Brain microvascular endothelial cell (primary cell): ENCODE data around the gene YLPM1.

Source experiments
- DNase-seq: peaks from one replicate; pipeline ENCODE4 v3.0.0-alpha.2; 2020
- H3K27ac ChIP-seq: fragments of 250-450 bp; sonication (Bioruptor Pico); 2 replicates; pipeline ENCODE4 v1.5.1; 2020; ENCODE audit warnings: mild to moderate bottlenecking, moderate library complexity
- H3K27me3 ChIP-seq: fragments of 250-450 bp; sonication (Bioruptor Pico); replicated peaks from 2 replicates; pipeline ENCODE4 v1.5.1; 2020; ENCODE audit warnings: mild to moderate bottlenecking
- H3K36me3 ChIP-seq: fragments of 250-450 bp; sonication (Bioruptor Pico); replicated peaks from 2 replicates; pipeline ENCODE4 v1.5.1; 2020; ENCODE audit warnings: mild to moderate bottlenecking
- H3K4me3 ChIP-seq: 2 replicates; pipeline ENCODE4 v1.5.1; 2011; ENCODE audit warnings: low read depth, mild to moderate bottlenecking, control low read depth, low read length, moderate library complexity
- CTCF ChIP-seq: IDR thresholded peaks from 2 replicates; pipeline ENCODE4 v1.5.1; 2011; ENCODE audit warnings: low read depth, mild to moderate bottlenecking, moderate library complexity, low read length, control low read depth, inconsistent platforms; ENCODE audit errors: missing control alignments
- in situ Hi-C: cut with HindIII; loops from 2 replicates; pipeline ENCODE4 v1.10.0; 2017; ENCODE audit warnings: low sequenced_read_pairs, low pct_ligation_motif_present

The YLPM1 gene

GRCh38 chr14:74826574-74826973 lies 63.5 kb downstream of the YLPM1 start:
- no peak for DNase-seq
- no peak overlapping the region for H3K4me3 ChIP-seq
- H3K27me3 ChIP-seq: no peaks in the 10 kb centered on the region
- in situ Hi-C loops: no loop called here
- peaks cover 14% of the 10 kb centered on the region for H3K36me3 ChIP-seq
- H3K27ac ChIP-seq: no peak overlapping the region
- no peak for TF ChIP-seq CTCF

GRCh38 chr14:74829251-74829650 lies 66.1 kb downstream of the YLPM1 start:
- Histone ChIP-seq H3K36me3 (peaks cover 10% of the 10 kb centered on the region), H3K27ac (no peak overlapping the region), H3K27me3 (no peaks in the 10 kb centered on the region), H3K4me3 (no peak overlapping the region)
- TF ChIP-seq CTCF: no peak
- in situ Hi-C loops: no loop called here
- no peak for DNase-seq

DNA sequence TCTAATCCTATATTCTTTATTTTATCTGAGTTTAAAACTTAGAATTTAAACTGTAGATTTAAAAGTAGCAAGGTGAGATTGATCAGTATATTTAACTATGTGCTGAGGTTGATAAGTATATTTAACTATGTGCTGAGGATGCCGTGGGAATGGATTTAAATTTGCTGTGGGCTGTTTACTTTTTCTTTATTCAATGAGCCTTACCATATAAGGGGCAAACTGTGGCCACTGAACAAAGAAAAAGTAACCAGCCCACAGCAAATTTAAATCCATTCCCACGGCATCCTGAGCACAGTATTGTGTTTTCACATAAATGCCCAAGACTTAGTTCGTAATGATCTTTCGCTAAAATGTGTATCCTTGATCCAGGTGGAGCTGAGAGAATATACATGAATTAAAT lies 69.7 kb downstream of the YLPM1 start:
- Histone ChIP-seq H3K36me3 (peaks cover 10% of the 10 kb centered on the region), H3K27me3 (no peaks in the 10 kb centered on the region), H3K27ac (no peak overlapping the region), H3K4me3 (no peak overlapping the region)
- no peak for DNase-seq
- in situ Hi-C loops: no loop called here
- TF ChIP-seq CTCF: no peak

DNA sequence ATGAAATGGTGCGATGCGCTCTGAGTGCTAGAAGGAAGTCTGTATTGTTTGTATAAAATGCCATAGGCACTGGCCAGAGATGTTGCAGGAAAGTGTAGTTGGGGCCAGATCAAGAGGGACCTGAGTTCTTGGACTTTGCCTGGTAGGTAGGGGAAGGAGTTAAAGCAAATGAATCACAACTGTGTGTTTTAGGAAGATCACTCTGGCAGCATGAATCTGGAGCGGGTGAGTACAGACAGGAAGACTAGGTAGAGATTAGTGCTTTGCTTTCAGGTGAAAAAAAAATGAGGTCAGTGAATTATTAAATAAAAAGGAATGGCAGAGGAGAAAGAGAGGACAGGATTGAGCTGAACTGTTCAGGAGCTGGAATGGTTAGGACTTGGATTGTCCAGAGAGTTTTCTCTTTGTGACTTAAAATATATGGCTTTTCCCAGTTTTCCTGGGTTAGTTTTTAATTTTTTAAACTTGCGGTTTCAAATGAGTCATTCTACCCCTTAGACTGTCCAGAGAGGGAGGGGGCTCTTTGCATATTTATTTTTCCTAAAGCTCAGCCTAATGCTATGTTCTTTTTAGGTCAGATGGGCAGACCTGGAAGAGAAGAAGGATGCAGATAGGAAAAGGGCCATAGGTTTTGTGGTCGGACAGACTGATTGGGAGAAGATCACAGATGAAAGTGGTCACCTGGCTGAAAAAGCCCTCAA lies 71.7 kb downstream of the YLPM1 start:
- DNase-seq: no peak
- Histone ChIP-seq H3K36me3 (peaks cover 3% of the 10 kb centered on the region), H3K27ac (no peak overlapping the region), H3K4me3 (no peak overlapping the region), H3K27me3 (no peaks in the 10 kb centered on the region)
- in situ Hi-C loops: no loop called here
- no peak for TF ChIP-seq CTCF

DNA sequence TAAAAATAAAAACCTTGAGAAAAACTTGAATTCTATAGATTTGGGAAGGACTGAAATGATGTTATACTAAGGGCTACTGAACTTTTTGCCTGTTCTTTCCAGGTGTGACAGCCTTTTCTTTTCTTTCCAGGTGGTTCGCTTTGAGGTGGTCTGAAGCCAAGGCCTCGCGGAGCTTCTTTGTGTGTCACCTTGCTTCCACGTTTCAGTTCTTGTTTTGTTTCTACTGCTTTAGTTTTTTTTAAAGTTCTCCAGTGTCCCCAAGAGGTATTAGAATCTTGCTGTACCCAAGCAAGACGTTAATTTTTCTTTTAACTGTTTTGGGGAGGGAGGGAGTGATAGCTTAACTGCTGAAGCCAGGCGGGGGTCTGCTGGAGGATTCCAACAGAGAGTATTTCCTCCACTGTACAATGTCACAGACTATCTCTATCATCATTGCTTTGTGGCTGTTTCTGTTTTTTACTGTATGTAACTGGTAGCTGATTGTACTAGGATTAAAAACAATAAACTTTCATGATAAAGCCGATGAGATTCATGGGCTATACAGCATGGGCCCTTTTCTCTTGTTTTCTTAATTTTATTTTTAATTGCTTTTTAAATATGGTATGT lies 72.6 kb downstream of the YLPM1 start:
- H3K27me3 ChIP-seq: no peaks in the 10 kb centered on the region
- no peak for TF ChIP-seq CTCF
- peaks cover 4% of the 10 kb centered on the region for H3K36me3 ChIP-seq
- H3K27ac ChIP-seq: no peak overlapping the region
- in situ Hi-C loops: no loop called here
- H3K4me3 ChIP-seq: no peak overlapping the region
- DNase-seq: no peak
